SK-MEL-5 (cell line): ENCODE data around the gene CSRP2. TPM values are rescaled to one million over a fixed set of nuclear protein-coding genes. Genes with fewer than 3 reads are reported as not detected.

Source experiments
- DNase-seq: peaks from one replicate; pipeline ENCODE4 v3.0.0-alpha.2; 2016; ENCODE audit warnings: low read depth, low spot score
- in situ Hi-C: cut with HindIII; loops from 2 replicates; pipeline ENCODE4 v1.10.0; 2016; ENCODE audit warnings: low sequenced_read_pairs, high pct_unique_total_duplicates, low pct_unique_long_range_greater_than_20kb
- total RNA-seq: library from RNA; depleted of rRNA; stranded (reverse); fragments of >200 nt; shearing (Covaris generic); gene quantifications from 2 replicates; pipeline ENCODE4 v1.2.3, GENCODE V29; 2014

The CSRP2 gene
- total RNA-seq, 1 experiment from 2014 or later, result 20.2 TPM

- in situ Hi-C loops, result no loop called here
- DNase-seq, result no peak
Observed at GRCh38 chr12:76872415-76872814, 6.4 kb downstream of the CSRP2 start.

- DNase-seq, result no peak
- in situ Hi-C loops, result no loop called here
Observed at GRCh38 chr12:76871742-76872141, 7.1 kb downstream of the CSRP2 start.

GRCh38 chr12:76871082-76871481 lies 7.7 kb downstream of the CSRP2 start:
- DNase-seq, result no peak

DNA sequence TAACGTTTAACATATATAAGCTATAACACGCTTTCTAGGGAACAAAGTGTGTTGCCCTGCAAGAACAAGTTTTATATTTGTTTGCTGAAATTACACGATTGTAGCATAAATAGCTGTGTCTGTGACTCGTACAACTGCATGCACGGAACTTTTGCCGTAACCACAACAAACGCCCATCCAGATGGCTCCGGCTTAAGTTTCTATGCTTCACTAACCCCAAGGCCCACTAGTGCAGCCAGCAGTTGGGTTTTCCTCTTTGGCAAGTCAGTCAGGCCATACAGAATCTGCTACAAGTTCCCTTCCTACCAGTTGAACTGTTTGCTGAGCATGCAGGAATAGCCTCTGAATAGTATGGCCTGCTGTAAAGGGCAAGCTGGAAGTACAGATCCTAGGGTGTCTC lies 12.1 kb downstream of the CSRP2 start:
- DNase-seq, result no peak
- in situ Hi-C loops, result no loop called here

More at GRCh38 chr12:76871082-76871481, 7.7 kb downstream of the CSRP2 start:
- in situ Hi-C loops, result no loop called here

GRCh38 chr12:76866151-76866567 lies 12.7 kb downstream of the CSRP2 start:
- DNase-seq, result peak; percentile 48
- in situ Hi-C loops, result no loop called here

GRCh38 chr12:76864791-76865400 lies 13.9 kb downstream of the CSRP2 start:
- in situ Hi-C loops, result no loop called here
- DNase-seq, result no peak

DNA sequence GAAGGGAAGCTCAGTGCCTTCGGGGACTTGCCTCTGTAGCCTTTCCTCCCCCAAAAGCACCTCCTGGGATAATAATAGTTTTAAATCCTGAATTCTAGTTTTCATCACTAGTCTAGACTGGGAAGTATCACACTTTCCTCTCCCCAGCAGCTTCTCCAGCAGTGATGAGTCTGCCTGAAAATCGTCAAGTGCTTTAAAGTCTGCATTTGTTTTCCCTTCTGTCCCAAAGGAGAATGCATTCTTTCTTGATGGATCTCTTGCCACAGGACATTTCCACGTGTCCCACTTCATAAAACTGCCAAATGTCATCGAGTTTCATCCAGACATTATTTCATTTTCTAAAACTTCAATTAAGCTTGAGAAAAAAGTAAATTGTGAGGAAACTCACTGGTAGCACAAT lies 15.0 kb downstream of the CSRP2 start:
- in situ Hi-C loops, result no loop called here
- no peak for DNase-seq

GRCh38 chr12:76863005-76863670 lies 15.7 kb downstream of the CSRP2 start:
- DNase-seq, result no peak
- in situ Hi-C loops, result no loop called here

- no peak for DNase-seq
- in situ Hi-C loops, result no loop called here
Observed at GRCh38 chr12:76860256-76860655, 18.6 kb downstream of the CSRP2 start.

DNA sequence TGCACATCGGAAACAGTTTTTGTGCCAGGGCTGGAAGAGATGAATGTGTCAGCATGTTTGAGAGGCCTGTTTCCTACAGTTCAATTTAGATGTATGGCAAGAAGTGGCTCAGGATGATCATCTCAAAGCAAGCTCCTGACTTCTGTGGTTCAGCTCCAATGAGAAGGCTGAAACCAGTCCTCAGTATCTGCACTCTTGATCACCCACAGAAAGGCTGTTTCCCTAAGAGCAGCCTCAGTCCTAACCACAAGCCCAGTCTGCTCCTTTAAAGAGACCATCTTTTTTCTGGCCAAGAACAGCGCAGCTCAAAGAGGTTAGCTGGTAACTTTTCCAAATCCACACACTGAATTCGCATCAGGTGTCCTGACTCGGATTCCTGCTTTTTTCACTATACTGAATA lies 19.2 kb downstream of the CSRP2 start:
- no peak for DNase-seq
- in situ Hi-C loops, result no loop called here

- in situ Hi-C loops, result no loop called here
- no peak for DNase-seq
Observed at GRCh38 chr12:76856018-76856644, 22.7 kb downstream of the CSRP2 start.

DNA sequence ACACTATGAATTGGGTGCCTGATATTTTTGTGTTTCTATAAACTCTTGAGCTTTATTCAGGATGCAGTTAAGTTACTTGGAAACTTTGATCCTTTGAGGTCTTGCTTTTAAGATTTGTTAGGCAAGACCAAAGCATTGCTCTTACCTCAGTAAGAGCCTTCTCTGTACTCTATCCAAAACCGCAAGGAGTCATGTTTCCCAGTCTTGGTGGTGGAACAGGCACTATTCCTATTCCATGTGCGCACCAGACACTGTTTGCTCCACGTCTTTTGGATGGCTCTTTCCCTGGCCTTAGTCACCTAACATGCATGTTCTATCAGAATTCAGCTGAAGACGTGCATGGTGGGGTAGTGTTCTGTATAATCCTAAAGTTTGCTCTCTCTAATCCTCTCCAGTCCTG lies 23.5 kb downstream of the CSRP2 start:
- no peak for DNase-seq
- in situ Hi-C loops, result no loop called here

- in situ Hi-C loops, result no loop called here
- DNase-seq, result no peak
Observed at GRCh38 chr12:76852106-76852505, 26.7 kb downstream of the CSRP2 start.

DNA sequence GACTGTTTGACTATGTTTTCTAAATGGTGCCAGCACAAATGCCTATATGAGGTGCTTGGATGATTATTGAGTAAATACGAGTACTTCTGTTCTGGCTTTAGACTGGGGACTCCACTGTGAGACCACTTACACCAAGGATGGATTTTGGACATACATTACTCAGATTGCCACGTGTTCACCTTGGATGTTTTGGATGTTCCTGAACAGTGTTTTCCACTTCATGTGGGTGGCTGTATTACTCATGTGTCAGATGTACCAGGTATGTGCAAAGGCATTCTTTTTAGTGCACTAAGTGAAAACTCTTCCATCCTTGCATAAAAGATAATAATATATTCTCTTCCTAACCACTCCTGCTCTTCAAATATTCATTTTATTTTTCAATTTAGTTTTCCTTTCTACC lies 30.7 kb downstream of the CSRP2 start:
- no peak for DNase-seq
- in situ Hi-C loops, result no loop called here

- in situ Hi-C loops, result no loop called here
- DNase-seq, result no peak
Observed at GRCh38 chr12:76847260-76847659, 31.6 kb downstream of the CSRP2 start.

DNA sequence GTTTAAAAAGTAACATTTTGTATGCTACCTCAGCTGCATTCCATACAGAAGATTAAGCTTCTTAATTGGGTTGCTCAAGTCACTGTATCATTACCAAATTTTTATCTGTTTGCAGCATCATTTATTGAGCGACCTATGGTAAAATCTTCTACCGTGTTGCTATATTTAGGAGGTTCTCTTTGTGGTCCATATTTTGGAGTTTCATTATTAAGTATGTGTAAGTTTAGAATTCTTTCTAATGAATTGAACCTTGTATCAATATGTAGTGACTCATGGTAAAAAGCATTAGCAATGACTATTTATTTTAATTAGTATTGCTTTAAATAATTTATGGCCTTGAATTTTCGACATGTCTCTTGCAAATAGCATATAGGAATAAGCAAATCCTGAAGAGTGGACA lies 42.2 kb downstream of the CSRP2 start:
- in situ Hi-C loops, result no loop called here
- no peak for DNase-seq

GRCh38 chr12:76830436-76830835 lies 48.4 kb downstream of the CSRP2 start:
- in situ Hi-C loops, result no loop called here
- no peak for DNase-seq

GRCh38 chr12:76820888-76821482 lies 57.8 kb downstream of the CSRP2 start:
- in situ Hi-C loops, result no loop called here
- peak; percentile 60 for DNase-seq

DNA sequence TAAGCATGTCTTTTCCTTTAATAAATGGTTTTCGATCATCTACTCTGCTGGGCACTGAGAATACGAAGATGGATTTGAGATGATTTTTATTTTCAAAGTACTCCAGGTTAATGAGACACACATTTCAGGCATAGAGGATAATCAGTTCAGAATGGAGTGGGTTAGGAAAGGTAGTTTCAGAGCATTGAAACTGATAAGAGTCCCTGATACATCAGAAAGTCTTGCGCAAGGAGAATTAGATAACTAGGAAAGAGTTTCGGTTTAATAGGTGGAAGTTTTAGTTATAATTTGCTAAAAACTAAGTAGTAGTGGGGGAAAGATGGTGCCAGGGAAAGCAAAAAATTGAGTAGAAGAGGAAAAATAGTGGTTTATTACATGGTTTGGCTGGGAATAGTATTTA lies 64.8 kb downstream of the CSRP2 start:
- in situ Hi-C loops, result no loop called here

More for the DNA sequence above, 64.8 kb downstream of the CSRP2 start:
- DNase-seq, result no peak
